KBM-7 (cell line): ENCODE results near the gene ITIH3.

ENCODE experiments used
- DNase-seq: peaks from one replicate; pipeline ENCODE4 v3.0.0-alpha.2; 2015
- in situ Hi-C: fragments of 300-500 bp; cut with MboI; formaldehyde crosslinking; loops from 2 replicates; pipeline ENCODE4 v1.14.3; 2020; ENCODE audit warnings: low sequenced_read_pairs, low pct_unique_long_range_greater_than_20kb, mixed read lengths

ITIH3 gene

DNA sequence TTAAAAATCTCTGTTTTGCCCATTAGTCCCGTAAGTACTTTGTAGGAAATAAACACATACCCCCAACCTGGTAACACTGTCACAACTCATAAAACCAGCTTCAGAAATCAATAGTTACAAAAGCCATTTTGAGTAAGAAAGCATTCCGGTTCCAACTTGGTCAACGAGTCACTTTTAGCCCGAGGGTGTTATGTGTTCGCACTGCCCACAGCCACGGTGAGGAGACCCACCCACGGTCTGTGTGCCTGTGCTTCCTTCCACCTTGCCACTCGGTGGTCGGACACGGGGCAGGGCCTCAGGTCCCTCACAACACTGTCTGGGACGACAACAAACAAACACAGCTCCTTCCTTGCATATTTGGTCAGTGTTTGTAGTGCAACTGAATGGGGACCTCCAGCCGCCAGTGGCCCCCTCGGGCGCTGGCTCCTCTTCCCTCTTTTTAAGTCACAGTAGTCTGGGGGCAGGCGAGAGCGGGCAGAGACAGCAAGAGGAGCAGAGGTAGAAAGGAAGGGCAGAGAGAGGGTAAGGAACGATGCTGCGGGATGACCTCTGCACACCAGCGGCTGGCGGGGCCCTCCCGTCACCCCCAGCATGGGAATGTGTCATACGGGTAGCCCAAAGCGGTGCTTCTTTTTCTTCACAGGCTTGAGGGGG is 45.4 kb downstream of the ITIH3 start:
- in situ Hi-C loops: no loop called here
- no peak for DNase-seq

DNA sequence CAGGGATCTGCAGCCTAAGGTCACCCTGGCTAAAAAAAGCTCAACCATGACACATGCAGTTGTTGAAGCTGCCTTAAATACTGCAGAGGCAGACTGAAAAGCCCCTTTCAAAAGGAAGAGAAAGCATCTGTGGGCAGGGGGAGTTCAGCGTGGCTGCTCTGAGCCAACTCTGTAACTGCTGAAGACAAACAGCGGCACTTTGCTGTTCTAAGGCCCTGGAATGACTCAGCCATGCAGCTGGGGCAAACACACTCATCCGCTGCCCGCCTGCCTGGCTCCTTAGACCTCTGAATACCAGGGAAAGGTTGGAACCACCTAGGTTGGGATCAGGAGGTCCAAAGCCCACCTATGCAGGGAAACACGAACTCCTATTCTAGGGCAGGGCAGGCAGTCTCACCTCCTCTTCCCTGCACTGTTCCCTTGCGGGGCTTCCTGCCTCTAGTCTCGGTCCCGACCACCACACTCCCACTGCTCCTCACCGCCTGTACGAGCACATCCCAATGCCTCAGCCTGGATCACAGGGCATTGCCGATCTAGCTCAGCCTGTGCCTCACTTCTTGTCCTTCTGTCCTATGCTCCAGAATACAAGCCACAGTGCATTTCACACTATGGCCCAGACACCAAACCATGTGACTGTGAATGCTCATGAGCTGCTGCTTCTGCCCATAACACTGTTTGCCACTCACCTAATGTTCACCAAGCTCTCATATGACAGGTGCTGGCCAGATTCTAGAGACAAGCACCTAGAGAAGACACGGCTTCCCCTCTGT is 46.8 kb downstream of the ITIH3 start:
- DNase-seq: no peak
- in situ Hi-C loops: no loop called here

DNA sequence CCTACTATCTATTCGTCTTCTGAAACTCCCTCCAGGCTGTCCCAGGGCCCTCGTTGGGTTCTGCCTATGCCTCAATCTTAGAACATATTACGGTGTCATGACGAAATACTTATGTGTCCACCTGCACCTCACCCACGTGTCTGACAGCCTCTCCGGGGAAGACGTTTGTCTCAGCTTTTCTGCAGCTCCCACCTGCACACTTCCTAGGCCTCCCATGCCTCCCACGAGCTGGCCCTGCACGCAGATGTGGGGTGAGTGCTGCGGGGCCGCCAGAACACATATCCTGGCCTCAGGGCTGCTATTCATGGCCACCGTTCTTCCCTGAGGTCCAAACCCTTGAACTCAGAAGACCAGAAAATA is 47.4 kb downstream of the ITIH3 start:
- in situ Hi-C loops: no loop called here
- DNase-seq: no peak

DNA sequence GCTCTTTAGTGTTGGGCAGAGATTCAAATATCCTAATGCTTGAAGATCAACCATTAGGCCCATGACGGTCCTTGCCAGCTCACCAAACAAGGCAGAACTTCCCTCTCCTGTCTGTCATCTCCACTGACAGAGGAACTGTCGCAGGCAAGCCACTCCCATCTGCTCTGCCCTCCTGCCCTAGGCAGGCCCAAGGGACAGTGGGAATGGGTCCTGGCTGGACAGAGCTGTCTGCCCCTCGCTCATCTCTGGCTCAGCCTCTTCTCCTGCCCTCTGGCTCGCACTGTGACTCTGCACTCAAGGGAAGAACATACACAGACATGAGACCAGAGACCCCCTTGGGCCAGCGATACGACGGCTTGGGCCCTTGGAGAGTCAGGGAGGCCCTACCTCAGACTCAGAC is 47.8 kb downstream of the ITIH3 start:
- DNase-seq: no peak
- in situ Hi-C loops: no loop called here

DNA sequence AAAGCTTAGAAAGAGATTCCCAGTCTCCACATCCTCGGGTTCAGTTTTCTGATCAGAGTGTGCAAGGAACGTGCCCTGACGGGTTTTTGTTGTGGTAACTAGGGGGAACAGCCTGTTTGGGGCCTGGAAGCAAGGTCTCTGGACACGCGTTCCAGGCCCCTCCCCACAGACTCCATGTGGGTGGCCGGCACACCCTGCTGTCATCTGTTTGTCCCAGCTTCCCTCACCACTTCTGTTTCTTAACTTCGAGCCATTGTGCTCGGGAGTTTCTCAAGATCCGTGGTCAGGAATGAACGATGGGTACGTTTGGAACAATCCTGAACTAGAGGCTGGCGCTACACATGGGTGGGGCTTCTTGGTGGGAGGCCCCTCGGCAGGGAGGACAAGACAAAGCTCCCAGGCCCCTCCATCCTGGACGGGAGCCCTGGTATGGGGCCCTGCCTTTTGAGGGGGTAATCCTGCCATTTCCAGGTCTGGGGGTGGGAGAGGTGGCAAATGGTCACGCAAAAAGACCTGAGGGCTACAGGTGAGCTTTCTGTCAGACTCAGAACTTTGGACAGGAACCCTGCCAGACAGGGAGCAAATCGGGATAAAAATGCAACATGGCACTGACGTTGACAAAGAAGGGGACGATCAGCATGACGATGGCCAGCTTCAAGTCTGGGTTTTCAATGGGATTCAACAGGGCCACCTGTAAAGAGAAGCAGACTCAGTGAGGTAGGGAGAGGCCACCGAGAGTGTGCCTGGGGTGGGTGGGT is 48.7 kb downstream of the ITIH3 start:
- in situ Hi-C loops: no loop called here

DNA sequence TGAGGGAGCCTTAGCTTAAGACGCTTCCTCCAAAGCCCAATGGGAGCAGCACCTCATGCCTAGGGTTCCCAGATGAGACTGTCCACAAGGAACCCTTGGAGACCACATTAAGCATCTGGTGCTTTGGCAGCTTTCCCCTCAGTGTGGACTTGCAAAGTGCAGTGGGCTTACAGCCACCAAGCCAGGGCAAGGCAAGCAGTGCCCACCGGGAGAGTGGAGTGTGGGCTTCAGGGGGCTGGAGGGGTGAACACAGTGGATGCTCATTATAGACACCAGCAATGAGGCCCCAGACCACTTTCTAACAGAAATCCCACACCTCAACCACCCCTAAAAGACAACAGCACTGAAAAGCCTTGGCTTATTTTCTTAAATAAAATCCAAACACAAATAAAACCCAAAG is 49.3 kb downstream of the ITIH3 start:
- in situ Hi-C loops: no loop called here
- DNase-seq: no peak

More for the DNA sequence above, 48.7 kb downstream of the ITIH3 start:
- DNase-seq: no peak

DNA sequence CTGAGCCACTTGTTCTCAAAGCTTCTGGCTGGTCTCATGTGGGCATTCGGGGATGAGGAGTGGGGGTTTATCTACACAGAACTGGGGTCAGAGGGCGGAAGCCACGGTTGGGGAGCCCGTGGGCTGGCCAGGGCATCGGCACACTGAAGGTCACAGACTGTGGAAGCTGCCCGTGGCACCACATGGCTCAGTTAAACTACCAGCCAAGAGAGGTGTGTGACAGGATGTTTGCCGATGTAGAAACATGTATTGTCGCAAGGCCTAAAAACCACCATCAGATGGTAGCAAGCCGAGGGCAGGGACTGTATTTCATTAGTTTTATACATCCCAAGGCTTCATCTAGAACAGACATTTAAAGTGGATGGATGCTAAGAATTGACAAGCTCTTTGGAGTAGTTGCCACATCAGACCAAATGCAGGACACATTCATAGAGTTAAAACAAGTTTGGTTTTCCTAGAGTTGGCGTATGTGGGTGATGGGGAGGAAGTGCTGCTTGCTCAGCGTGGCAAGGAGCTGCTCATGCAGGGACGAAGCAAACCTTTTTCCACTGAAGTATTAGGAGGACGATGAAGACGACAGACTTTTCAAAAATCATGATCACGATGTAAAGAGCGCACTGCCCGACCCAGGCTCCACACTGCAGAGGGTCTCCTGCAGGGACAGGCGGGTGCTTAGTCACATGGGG is 49.8 kb downstream of the ITIH3 start:
- in situ Hi-C loops: no loop called here
- DNase-seq: no peak

DNA sequence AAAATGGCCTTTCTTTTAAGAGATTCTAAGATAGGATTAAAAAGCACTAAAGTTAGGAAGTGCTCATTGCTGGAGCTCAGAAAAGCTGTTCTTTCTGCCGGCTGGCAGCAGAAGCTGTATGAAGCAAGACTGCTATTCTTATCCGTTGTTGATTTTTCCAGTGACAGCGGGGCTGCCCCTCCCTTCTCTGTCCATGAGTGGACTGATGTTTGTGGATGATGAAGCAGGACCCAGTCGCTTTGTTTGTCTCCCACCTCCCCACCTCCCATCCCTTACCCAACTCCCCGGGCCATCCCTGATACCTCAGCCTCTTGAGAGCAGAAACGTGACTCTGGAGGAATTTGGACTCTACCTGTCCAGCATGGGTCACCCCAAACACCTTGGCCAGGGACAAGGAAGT is 50.6 kb downstream of the ITIH3 start:
- no peak for DNase-seq
- in situ Hi-C loops: no loop called here

DNA sequence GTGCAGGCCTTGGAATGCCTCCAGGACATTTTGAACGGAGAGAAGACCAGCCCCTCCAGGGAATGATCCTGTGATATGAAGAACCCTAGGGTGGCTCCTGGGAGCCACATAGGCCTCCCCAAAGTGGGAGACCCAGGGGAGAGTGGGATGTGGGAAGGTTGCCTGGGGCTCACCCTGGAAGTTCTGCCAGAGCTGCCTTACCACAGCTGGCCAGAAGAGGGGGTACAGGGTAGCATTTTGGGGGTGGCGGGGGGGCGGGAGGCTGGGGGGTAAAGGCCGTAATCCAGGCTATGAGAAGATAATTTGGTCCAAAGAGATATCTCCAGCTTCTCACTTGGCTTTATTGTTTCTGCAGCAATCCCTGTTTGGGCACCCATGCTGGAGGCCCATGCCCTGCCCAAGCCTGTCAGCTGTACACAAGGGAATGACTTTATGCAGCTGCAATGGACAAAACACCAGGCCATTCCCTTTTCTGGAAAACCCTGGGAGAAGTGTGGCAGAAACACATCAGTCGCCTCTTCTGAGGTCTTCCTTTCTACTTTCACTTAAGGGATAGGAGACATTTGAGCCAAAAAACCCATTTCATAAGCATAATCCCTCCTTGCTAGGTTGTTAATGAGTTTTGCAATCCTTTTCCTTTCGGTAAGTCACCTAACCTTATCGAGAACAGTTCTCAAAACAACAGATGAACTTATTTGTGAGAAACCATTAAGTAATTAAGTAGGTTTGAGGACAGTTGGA is 51.3 kb downstream of the ITIH3 start:
- no peak for DNase-seq

DNA sequence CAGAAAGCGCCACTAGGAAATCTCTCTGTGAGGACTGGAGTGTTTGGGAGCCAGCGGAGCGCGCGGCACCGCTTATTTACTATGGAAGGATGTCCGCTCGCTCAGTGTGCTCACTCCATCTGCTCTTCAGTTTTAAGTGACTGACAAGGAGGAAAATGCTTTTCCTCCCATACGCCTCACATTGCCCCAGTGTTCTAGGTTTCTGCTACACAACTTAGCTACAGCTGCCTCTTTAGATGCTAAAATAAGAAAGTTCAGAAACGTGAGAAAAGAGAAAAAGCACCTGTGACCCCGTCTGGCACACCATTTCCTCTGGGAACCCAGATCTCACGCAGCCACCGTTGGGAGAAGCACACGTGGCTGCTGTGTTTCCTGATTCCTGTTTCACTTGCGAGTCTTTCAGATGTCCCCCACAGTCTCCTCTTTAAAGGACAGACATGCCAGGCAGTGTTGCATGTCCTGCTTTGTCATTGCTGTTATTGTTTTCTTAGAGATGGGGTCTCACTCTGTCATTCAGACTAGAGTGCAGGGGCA is 51.9 kb downstream of the ITIH3 start:
- DNase-seq: no peak

More for the DNA sequence above, 51.3 kb downstream of the ITIH3 start:
- in situ Hi-C loops: no loop called here

DNA sequence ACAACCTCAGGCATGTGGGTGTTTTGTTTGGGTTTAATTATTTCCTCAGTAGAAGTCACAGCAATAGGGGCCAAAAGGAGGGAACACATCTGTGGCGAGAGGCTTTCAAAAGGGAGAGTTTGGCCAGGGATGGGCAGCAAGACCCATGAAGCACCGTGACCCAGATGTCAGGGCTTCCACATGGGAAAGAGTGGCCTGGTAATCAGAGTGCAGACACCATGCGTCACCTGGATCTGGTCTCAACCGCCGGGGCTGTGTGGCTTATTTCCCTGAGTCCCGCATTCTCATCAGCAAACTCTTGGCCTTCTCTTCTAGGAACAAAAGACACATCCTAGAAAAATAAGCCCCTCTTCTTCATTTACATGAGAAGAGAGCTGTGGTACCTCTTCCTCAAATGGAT is 52.6 kb downstream of the ITIH3 start:
- in situ Hi-C loops: no loop called here

More for the DNA sequence above, 51.9 kb downstream of the ITIH3 start:
- in situ Hi-C loops: no loop called here

DNA sequence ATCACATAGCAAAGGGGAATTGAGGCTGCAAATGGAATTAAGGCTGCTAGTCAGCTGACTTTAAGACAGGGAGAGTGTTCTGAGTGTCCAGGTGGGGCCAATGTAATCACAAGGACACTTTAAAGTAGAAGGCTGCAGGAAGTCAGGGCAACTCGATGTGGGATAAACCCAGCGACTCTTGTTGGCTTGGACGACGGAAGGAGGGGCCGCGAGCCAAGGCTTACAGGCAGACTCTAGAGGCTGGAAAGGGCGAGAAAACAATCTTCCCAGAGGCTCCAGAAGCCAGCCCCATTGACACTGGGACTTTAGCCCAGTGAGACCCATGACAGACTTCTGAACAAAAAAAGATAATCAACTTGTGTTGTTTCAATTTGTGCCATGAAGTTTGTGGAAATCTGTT is 53.1 kb downstream of the ITIH3 start:
- in situ Hi-C loops: no loop called here
- no peak for DNase-seq

More for the DNA sequence above, 52.6 kb downstream of the ITIH3 start:
- no peak for DNase-seq

DNA sequence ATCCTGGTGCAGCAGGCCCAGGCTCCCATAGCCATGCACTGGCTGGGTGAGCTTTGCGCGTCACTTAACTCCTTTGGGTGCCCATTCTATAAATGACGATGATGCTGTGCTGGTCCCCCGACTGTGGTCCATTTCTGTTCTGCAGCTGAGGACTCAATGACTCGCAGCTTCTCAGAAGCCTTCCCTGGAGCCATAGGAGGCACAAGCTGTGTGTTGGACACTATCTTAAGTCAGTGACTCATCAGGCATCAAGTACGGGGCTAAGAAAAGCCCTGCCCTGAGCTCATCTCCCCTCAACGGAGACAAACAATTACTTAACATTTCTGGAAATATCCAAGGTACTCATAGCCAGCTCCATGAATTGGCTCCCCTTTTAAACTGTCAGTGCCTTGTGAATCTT is 54.0 kb downstream of the ITIH3 start:
- in situ Hi-C loops: no loop called here
- DNase-seq: no peak

DNA sequence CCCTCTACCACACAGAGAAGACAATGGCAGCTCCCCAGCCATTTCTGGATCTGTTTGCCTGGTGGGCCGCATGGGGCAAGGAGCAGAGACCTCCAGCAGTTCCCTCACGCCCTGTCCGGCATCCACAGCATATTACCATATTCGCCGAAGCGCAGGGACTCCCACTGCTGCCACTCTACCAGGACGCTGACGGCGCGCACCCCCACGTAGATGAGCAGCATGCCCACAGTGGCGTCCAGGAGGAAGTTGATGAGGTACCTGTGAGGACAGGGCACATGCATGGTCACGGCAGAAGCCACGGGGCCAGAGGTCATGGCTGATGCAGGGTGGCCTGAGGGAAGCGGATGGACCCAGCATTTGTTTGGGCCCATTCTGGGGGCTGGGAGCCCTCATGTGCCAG is 55.1 kb downstream of the ITIH3 start:
- no peak for DNase-seq
- in situ Hi-C loops: no loop called here

DNA sequence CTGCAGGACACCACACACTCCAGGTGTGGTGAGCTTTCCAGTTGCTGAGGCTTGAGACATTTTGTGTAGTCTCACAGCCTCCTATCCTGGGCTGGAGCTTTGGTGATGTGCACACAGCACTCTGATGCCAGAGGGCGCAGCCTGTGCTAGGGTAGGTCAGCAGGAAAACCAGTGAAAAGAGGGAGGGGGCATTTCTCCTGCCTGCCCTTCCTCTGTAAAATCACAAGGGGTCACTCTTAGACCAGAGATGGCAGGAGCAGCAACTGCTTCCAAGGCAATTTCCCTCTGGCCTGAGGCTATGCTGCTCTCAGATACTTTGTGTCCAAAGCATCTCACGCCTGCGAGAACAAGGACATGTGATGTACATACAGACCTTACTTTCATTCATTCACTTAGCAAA is 56.8 kb downstream of the ITIH3 start:
- peak; percentile 79 for DNase-seq
- in situ Hi-C loops: no loop called here

DNA sequence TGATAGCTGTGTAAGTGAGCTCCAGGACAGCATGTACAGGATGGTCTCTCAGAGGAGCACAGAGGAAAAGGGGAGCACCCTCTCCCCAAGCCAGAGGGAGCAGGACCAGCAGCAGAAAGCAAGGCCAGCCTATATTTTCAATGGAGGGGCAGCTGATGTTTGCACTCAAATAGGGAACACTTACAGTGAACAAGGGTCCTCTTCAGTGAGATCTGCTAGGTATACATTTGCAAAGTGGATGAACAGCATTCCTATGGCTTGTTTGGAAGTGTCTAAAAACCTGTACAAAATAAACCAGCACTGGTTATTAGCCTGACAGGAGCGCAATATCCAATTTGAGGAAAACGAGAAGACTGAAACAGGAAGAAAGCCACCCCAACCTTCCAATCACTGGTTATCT is 57.8 kb downstream of the ITIH3 start:
- in situ Hi-C loops: no loop called here
- DNase-seq: no peak

DNA sequence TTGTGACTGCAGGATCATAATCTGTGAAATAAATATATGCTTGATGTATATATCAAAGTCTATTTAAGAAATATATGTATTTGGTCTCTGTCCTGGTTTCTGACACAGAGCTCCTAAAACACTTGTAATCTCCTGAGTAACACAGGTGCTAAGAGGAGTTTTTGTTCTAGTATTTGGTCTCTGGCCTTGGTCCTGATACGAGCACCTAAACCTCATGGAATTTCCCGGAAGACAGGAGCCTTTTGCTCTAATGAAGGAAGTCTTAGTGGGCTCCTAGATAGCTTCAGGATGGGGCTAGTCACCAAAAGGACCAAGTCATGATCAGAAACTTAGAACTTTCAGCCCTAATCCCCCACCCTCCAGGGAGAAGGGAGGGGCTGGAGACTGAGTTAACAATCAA is 59.4 kb downstream of the ITIH3 start:
- in situ Hi-C loops: no loop called here
- DNase-seq: no peak

DNA sequence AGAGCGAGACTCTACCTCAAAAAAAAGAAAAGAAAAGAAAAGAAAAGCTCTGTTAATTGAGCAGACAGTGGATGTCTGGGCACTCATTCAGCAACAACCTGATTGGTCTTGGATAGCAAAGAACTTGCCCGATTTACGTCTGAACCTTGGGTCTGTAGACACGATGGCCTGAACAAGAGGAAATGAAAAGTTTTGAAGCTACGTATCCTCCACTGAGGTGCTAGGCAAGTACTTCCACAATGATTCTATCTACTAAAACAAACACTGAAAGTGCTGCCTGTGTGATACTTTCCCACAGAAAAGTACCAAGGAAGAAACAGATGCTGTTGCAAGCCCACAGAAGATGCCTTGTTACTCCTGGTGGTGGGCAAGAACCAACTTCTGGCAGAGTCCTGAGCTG is 62.1 kb downstream of the ITIH3 start:
- in situ Hi-C loops: no loop called here
- DNase-seq: no peak

DNA sequence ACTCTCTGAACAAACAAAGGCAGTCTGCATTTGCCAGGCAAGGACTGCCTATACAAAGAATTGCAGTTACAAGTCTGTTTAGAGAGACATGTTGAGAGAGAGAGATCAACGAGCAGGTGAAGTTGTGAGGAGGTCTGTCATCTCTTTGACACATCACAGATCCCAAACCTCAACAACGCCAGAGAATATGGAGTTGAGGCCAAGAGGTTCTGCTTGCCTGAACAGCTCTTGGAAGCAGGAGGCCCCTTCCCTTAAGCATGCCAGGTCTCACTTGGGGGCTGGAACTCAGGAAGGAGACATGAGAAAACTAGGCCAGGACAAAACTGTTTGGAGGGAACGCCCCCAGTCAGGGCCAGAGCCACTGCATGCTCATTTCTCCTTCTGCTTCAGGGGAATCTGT is 62.5 kb downstream of the ITIH3 start:
- DNase-seq: no peak
- in situ Hi-C loops: no loop called here
